ENCODE results near the gene F2.
"Not testable (repeated sequence)": the region's sequence is repeated elsewhere in the genome, so short reads cannot be mapped to it uniquely, and the experiment has no call there.

The F2 gene

GRCh38 chr11:46719048-46719542 lies at the start of gene F2:
F2 (plus strand) TSS chr11:46719213; CDS start chr11:46719236, 23 bp downstream.
- no peak for TF ChIP-seq CTCF (IDR thresholded peaks at IDR 0.05)

GRCh38 chr11:46669711-46670139 lies 49.3 kb upstream of the F2 start:
- H3K27ac ChIP-seq: peak overlapping the region; percentile 96
- H3K36me3 ChIP-seq: peaks cover 55% of the 10 kb centered on the region
- no peaks in the 10 kb centered on the region for H3K27me3 ChIP-seq
- peak; percentile 36 for TF ChIP-seq CTCF (IDR thresholded peaks at IDR 0.05)
- no peaks in the 10 kb centered on the region for H3K9me3 ChIP-seq
- H3K4me3 ChIP-seq (ENCODE audit: low read depth in 1 of 2, low read length in 1 of 2): no peak overlapping the region
- H3K4me1 ChIP-seq (ENCODE audit: control insufficient read depth in 1 of 2, insufficient read depth in 1 of 2, low read depth in 1 of 2, low read length in 1 of 2): peaks cover 51 to 54% of the 10 kb centered on the region in 2 experiments

More at GRCh38 chr11:46719048-46719542, at the start of gene F2:
- Histone ChIP-seq H3K4me1 (ENCODE audit: control insufficient read depth in 1 of 2, insufficient read depth in 1 of 2, low read depth in 1 of 2, low read length in 1 of 2) (no peaks in the 10 kb centered on the region), H3K27me3 (no peaks in the 10 kb centered on the region), H3K27ac (no peak within 1 kb of the TSS), H3K36me3 (no peaks in the 10 kb centered on the region), H3K4me3 (ENCODE audit: low read depth in 1 of 2, low read length in 1 of 2) (no peak within 1 kb of the TSS), H3K9me3 (no peaks in the 10 kb centered on the region)

- Histone ChIP-seq H3K4me1 (ENCODE audit: control insufficient read depth in 1 of 2, insufficient read depth in 1 of 2, low read depth in 1 of 2, low read length in 1 of 2) (peaks cover 59 to 62% of the 10 kb centered on the region in 2 experiments), H3K36me3 (peaks cover 47% of the 10 kb centered on the region), H3K4me3 (ENCODE audit: low read depth in 1 of 2, low read length in 1 of 2) (peak overlapping the region in 1 of 2 experiments; percentile 12), H3K27ac (peak overlapping the region; percentile 96)
- not testable (repeated sequence) for H3K9me3 ChIP-seq, H3K27me3 ChIP-seq
Observed at GRCh38 chr11:46670521-46670920, 48.5 kb upstream of the F2 start.

- TF ChIP-seq CTCF (IDR thresholded peaks at IDR 0.05): no peak
- Histone ChIP-seq H3K27me3 (no peaks in the 10 kb centered on the region), H3K27ac (peak overlapping the region; percentile 96), H3K36me3 (peaks cover 32% of the 10 kb centered on the region), H3K4me3 (ENCODE audit: low read depth in 1 of 2, low read length in 1 of 2) (peak overlapping the region in 1 of 2 experiments; percentile 22), H3K9me3 (no peaks in the 10 kb centered on the region), H3K4me1 (ENCODE audit: control insufficient read depth in 1 of 2, insufficient read depth in 1 of 2, low read depth in 1 of 2, low read length in 1 of 2) (peaks cover 73 to 76% of the 10 kb centered on the region in 2 experiments)
Observed at GRCh38 chr11:46671958-46672315, 47.1 kb upstream of the F2 start.

GRCh38 chr11:46672381-46672839 lies 46.6 kb upstream of the F2 start:
- peaks cover 78 to 81% of the 10 kb centered on the region in 2 experiments for H3K4me1 ChIP-seq (ENCODE audit: control insufficient read depth in 1 of 2, insufficient read depth in 1 of 2, low read depth in 1 of 2, low read length in 1 of 2)
- no peak for TF ChIP-seq CTCF (IDR thresholded peaks at IDR 0.05)
- H3K9me3 ChIP-seq: no peaks in the 10 kb centered on the region
- peak overlapping the region in 1 of 2 experiments; percentile 22 for H3K4me3 ChIP-seq (ENCODE audit: low read depth in 1 of 2, low read length in 1 of 2)
- no peaks in the 10 kb centered on the region for H3K27me3 ChIP-seq
- H3K27ac ChIP-seq: peak overlapping the region; percentile 96
- H3K36me3 ChIP-seq: peaks cover 28% of the 10 kb centered on the region

GRCh38 chr11:46673713-46674462 lies 45.1 kb upstream of the F2 start:
- Histone ChIP-seq H3K9me3 (no peaks in the 10 kb centered on the region), H3K27me3 (no peaks in the 10 kb centered on the region), H3K4me3 (ENCODE audit: low read depth in 1 of 2, low read length in 1 of 2) (no peak overlapping the region), H3K36me3 (peaks cover 24% of the 10 kb centered on the region), H3K27ac (peak overlapping the region; percentile 96), H3K4me1 (ENCODE audit: control insufficient read depth in 1 of 2, insufficient read depth in 1 of 2, low read depth in 1 of 2, low read length in 1 of 2) (peaks cover 89 to 93% of the 10 kb centered on the region in 2 experiments)
- no peak for TF ChIP-seq CTCF (IDR thresholded peaks at IDR 0.05)

All from neutrophil (primary cell).